ENCODE results near the gene LHX6. TPM values are rescaled to one million over a fixed set of nuclear protein-coding genes. Genes with fewer than 3 reads are reported as not detected.

Gene LHX6
- not detected in 2 replicates for total RNA-seq (2014; rRNA removed; shearing (Covaris generic); ENCODE audit: low replicate concordance)

- no peak for DNase-seq
- Histone ChIP-seq H3K4me1 (ENCODE audit: low read length) (no peaks in the 10 kb centered on the region), H3K79me2 (ENCODE audit: low read length) (no peaks in the 10 kb centered on the region), H3K36me3 (ENCODE audit: insufficient read depth, low read length) (no peaks in the 10 kb centered on the region), H3K9ac (ENCODE audit: low read length) (no peak within 1 kb of the TSS), H3K9me3 (ENCODE audit: low read length) (no peaks in the 10 kb centered on the region), H2AFZ (ENCODE audit: low read length) (no peak within 1 kb of the TSS), H3K27me3 (ENCODE audit: low read length) (no peaks in the 10 kb centered on the region), H3K4me3 (ENCODE audit: low read length) (no peak within 1 kb of the TSS), H3K27ac (ENCODE audit: low read length) (no peak within 1 kb of the TSS), H3K9me2 (replicated peaks; ENCODE audit: insufficient read depth, low read length) (no peaks in the 10 kb centered on the region), H4K20me1 (ENCODE audit: insufficient read depth, low read depth, low read length) (no peaks in the 10 kb centered on the region), H3K4me2 (ENCODE audit: low read depth, low read length, poor library complexity, severe bottlenecking) (no peak within 1 kb of the TSS)
Measured at GRCh38 chr9:122228568-122229484, at the start of gene LHX6. Gene LHX6 (minus strand): TSS chr9:122228957. CDS start chr9:122228740, 217 bp downstream.

- Histone ChIP-seq H3K79me2 (ENCODE audit: low read length) (peaks cover 99% of the 10 kb centered on the region), H2AFZ (ENCODE audit: low read length) (no peak overlapping the region)
Measured at GRCh38 chr9:122277285-122277897, 48.6 kb upstream of the LHX6 start.

GRCh38 chr9:122276096-122276495, 47.3 kb upstream of the LHX6 start:
- no peak overlapping the region for H3K4me2 ChIP-seq (ENCODE audit: low read depth, low read length, poor library complexity, severe bottlenecking)

More at GRCh38 chr9:122277285-122277897, 48.6 kb upstream of the LHX6 start:
- Histone ChIP-seq H3K9me3 (ENCODE audit: low read length) (peaks cover 17% of the 10 kb centered on the region), H3K4me3 (ENCODE audit: low read length) (no peak overlapping the region), H3K9ac (ENCODE audit: low read length) (no peak overlapping the region), H3K9me2 (replicated peaks; ENCODE audit: insufficient read depth, low read length) (no peaks in the 10 kb centered on the region), H3K27me3 (ENCODE audit: low read length) (no peaks in the 10 kb centered on the region), H3K27ac (ENCODE audit: low read length) (no peak overlapping the region), H3K4me2 (ENCODE audit: low read depth, low read length, poor library complexity, severe bottlenecking) (no peak overlapping the region), H3K4me1 (ENCODE audit: low read length) (no peaks in the 10 kb centered on the region), H3K36me3 (ENCODE audit: insufficient read depth, low read length) (peaks cover 78% of the 10 kb centered on the region), H4K20me1 (ENCODE audit: insufficient read depth, low read depth, low read length) (no peaks in the 10 kb centered on the region)
- peak; percentile 34 for DNase-seq

GRCh38 chr9:122274055-122274454, 45.3 kb upstream of the LHX6 start:
- Histone ChIP-seq H3K27me3 (ENCODE audit: low read length) (no peaks in the 10 kb centered on the region), H2AFZ (ENCODE audit: low read length) (no peak overlapping the region), H3K27ac (ENCODE audit: low read length) (no peak overlapping the region), H3K36me3 (ENCODE audit: insufficient read depth, low read length) (peaks cover 76% of the 10 kb centered on the region), H3K9me3 (ENCODE audit: low read length) (peaks cover 17% of the 10 kb centered on the region), H3K9ac (ENCODE audit: low read length) (no peak overlapping the region), H3K4me3 (ENCODE audit: low read length) (no peak overlapping the region), H3K4me2 (ENCODE audit: low read depth, low read length, poor library complexity, severe bottlenecking) (no peak overlapping the region), H3K9me2 (replicated peaks; ENCODE audit: insufficient read depth, low read length) (no peaks in the 10 kb centered on the region), H4K20me1 (ENCODE audit: insufficient read depth, low read depth, low read length) (no peaks in the 10 kb centered on the region), H3K79me2 (ENCODE audit: low read length) (peaks cover 94% of the 10 kb centered on the region), H3K4me1 (ENCODE audit: low read length) (no peaks in the 10 kb centered on the region)
- DNase-seq = no peak

More at GRCh38 chr9:122276096-122276495, 47.3 kb upstream of the LHX6 start:
- no peaks in the 10 kb centered on the region for H3K27me3 ChIP-seq (ENCODE audit: low read length)
- no peaks in the 10 kb centered on the region for H3K4me1 ChIP-seq (ENCODE audit: low read length)
- peaks cover 17% of the 10 kb centered on the region for H3K9me3 ChIP-seq (ENCODE audit: low read length)
- H3K27ac ChIP-seq (ENCODE audit: low read length) = no peak overlapping the region
- H4K20me1 ChIP-seq (ENCODE audit: insufficient read depth, low read depth, low read length) = no peaks in the 10 kb centered on the region
- H3K79me2 ChIP-seq (ENCODE audit: low read length) = peaks cover 99% of the 10 kb centered on the region
- peaks cover 78% of the 10 kb centered on the region for H3K36me3 ChIP-seq (ENCODE audit: insufficient read depth, low read length)
- no peaks in the 10 kb centered on the region for H3K9me2 ChIP-seq (replicated peaks; ENCODE audit: insufficient read depth, low read length)
- H3K4me3 ChIP-seq (ENCODE audit: low read length) = no peak overlapping the region
- no peak for DNase-seq
- no peak overlapping the region for H3K9ac ChIP-seq (ENCODE audit: low read length)
- H2AFZ ChIP-seq (ENCODE audit: low read length) = no peak overlapping the region

GRCh38 chr9:122268041-122268814, 39.5 kb upstream of the LHX6 start:
- H3K9me3 ChIP-seq (ENCODE audit: low read length) = no peaks in the 10 kb centered on the region
- no peak overlapping the region for H2AFZ ChIP-seq (ENCODE audit: low read length)
- peaks cover 30% of the 10 kb centered on the region for H3K36me3 ChIP-seq (ENCODE audit: insufficient read depth, low read length)
- no peak overlapping the region for H3K4me3 ChIP-seq (ENCODE audit: low read length)
- no peak for DNase-seq
- no peaks in the 10 kb centered on the region for H3K9me2 ChIP-seq (replicated peaks; ENCODE audit: insufficient read depth, low read length)
- H3K4me2 ChIP-seq (ENCODE audit: low read depth, low read length, poor library complexity, severe bottlenecking) = no peak overlapping the region
- H3K27ac ChIP-seq (ENCODE audit: low read length) = no peak overlapping the region
- no peak overlapping the region for H3K9ac ChIP-seq (ENCODE audit: low read length)
- H3K79me2 ChIP-seq (ENCODE audit: low read length) = peaks cover 88% of the 10 kb centered on the region
- peaks cover 14% of the 10 kb centered on the region for H3K4me1 ChIP-seq (ENCODE audit: low read length)
- H3K27me3 ChIP-seq (ENCODE audit: low read length) = no peaks in the 10 kb centered on the region
- no peaks in the 10 kb centered on the region; the same call in 1 of the 2 replicates for H4K20me1 ChIP-seq (ENCODE audit: insufficient read depth, low read depth, low read length)

- Histone ChIP-seq H3K9ac (ENCODE audit: low read length) (peak overlapping the region; percentile 93), H3K27ac (ENCODE audit: low read length) (peak overlapping the region; percentile 79), H3K4me2 (ENCODE audit: low read depth, low read length, poor library complexity, severe bottlenecking) (peak overlapping the region; percentile 92), H3K9me3 (ENCODE audit: low read length) (no peaks in the 10 kb centered on the region), H4K20me1 (ENCODE audit: insufficient read depth, low read depth, low read length) (peaks cover 3% of the 10 kb centered on the region; the same call in 1 of the 2 replicates), H2AFZ (ENCODE audit: low read length) (peak overlapping the region; percentile 38), H3K36me3 (ENCODE audit: insufficient read depth, low read length) (peaks cover 12% of the 10 kb centered on the region), H3K79me2 (ENCODE audit: low read length) (peaks cover 90% of the 10 kb centered on the region), H3K4me1 (ENCODE audit: low read length) (peaks cover 25% of the 10 kb centered on the region), H3K27me3 (ENCODE audit: low read length) (no peaks in the 10 kb centered on the region), H3K4me3 (ENCODE audit: low read length) (peak overlapping the region; percentile 79), H3K9me2 (replicated peaks; ENCODE audit: insufficient read depth, low read length) (no peaks in the 10 kb centered on the region)
- peak; percentile 84 for DNase-seq
Measured at GRCh38 chr9:122265149-122265915, 36.6 kb upstream of the LHX6 start.

GRCh38 chr9:122264360-122265148, 35.8 kb upstream of the LHX6 start, which contains the start of the genes MRRF and RBM18:
Gene MRRF (plus strand): TSS chr9:122264882. CDS start chr9:122270892, 6,010 bp downstream.
Gene RBM18 (minus strand): TSS chr9:122264840. CDS start chr9:122261492, 3,348 bp downstream.
- peak within 1 kb of the TSS; percentile 38 for H2AFZ ChIP-seq (ENCODE audit: low read length)
- peaks cover 86% of the 10 kb centered on the region for H3K79me2 ChIP-seq (ENCODE audit: low read length)
- H3K27me3 ChIP-seq (ENCODE audit: low read length) = no peaks in the 10 kb centered on the region
- peaks cover 8% of the 10 kb centered on the region for H3K36me3 ChIP-seq (ENCODE audit: insufficient read depth, low read length)
- peak within 1 kb of the TSS; percentile 79 for H3K4me3 ChIP-seq (ENCODE audit: low read length)
- H3K9me2 ChIP-seq (replicated peaks; ENCODE audit: insufficient read depth, low read length) = no peaks in the 10 kb centered on the region
- peaks cover 25% of the 10 kb centered on the region for H3K4me1 ChIP-seq (ENCODE audit: low read length)
- H3K9ac ChIP-seq (ENCODE audit: low read length) = peak within 1 kb of the TSS; percentile 93
- peak within 1 kb of the TSS; percentile 92 for H3K4me2 ChIP-seq (ENCODE audit: low read depth, low read length, poor library complexity, severe bottlenecking)
- H3K27ac ChIP-seq (ENCODE audit: low read length) = peak within 1 kb of the TSS; percentile 79
- DNase-seq = peak; percentile 96
- no peaks in the 10 kb centered on the region for H3K9me3 ChIP-seq (ENCODE audit: low read length)
- peaks cover 3% of the 10 kb centered on the region; the same call in 1 of the 2 replicates for H4K20me1 ChIP-seq (ENCODE audit: insufficient read depth, low read depth, low read length)

All from Karpas-422 (cell line).